Measurements from ENCODE around the gene LMAN1L.

- TF ChIP-seq, protein P1, sequence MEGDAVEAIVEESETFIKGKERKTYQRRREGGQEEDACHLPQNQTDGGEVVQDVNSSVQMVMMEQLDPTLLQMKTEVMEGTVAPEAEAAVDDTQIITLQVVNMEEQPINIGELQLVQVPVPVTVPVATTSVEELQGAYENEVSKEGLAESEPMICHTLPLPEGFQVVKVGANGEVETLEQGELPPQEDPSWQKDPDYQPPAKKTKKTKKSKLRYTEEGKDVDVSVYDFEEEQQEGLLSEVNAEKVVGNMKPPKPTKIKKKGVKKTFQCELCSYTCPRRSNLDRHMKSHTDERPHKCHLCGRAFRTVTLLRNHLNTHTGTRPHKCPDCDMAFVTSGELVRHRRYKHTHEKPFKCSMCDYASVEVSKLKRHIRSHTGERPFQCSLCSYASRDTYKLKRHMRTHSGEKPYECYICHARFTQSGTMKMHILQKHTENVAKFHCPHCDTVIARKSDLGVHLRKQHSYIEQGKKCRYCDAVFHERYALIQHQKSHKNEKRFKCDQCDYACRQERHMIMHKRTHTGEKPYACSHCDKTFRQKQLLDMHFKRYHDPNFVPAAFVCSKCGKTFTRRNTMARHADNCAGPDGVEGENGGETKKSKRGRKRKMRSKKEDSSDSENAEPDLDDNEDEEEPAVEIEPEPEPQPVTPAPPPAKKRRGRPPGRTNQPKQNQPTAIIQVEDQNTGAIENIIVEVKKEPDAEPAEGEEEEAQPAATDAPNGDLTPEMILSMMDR (IDR thresholded peaks at IDR 0.05; ENCODE audit: low read length) = no peak
- no peak for TF ChIP-seq EZH2 (IDR thresholded peaks at IDR 0.05; ENCODE audit: borderline replicate concordance, low read length)
Observed at GRCh38 chr15:74795966-74796625, 16.5 kb upstream of the LMAN1L start.
